GM21717 (cell line): Measurements from ENCODE around the gene MRPL23.
"Not testable (repeated sequence)": the region's sequence is repeated elsewhere in the genome, so short reads cannot be mapped to it uniquely, and the experiment has no call there.

Experiments
- ATAC-seq: cut with Tn5 transposase; IDR thresholded peaks from one replicate; pipeline ENCODE4 v1.9.1; 2021; ENCODE audit warnings: mild to moderate bottlenecking, moderate library complexity; ENCODE audit not compliant: unreplicated experiment

MRPL23 gene

DNA sequence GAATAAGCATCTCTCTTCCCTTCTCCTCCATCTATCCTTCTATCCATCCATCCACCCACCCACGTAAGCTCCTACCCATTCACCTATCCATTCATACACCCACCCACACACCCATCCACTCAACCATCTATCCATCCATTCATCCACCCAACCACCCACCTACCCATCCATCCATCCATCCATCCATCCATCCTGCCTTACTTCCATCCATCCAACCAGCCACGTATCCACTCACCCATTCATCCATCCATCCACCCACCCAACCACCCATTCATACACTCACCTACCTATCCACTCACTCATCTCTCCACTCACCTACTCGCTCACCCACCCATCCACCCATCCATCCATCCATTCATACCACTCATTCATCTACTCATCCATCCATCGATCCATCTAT lies 14.5 kb upstream of the MRPL23 start:
- ATAC-seq, result no peak

DNA sequence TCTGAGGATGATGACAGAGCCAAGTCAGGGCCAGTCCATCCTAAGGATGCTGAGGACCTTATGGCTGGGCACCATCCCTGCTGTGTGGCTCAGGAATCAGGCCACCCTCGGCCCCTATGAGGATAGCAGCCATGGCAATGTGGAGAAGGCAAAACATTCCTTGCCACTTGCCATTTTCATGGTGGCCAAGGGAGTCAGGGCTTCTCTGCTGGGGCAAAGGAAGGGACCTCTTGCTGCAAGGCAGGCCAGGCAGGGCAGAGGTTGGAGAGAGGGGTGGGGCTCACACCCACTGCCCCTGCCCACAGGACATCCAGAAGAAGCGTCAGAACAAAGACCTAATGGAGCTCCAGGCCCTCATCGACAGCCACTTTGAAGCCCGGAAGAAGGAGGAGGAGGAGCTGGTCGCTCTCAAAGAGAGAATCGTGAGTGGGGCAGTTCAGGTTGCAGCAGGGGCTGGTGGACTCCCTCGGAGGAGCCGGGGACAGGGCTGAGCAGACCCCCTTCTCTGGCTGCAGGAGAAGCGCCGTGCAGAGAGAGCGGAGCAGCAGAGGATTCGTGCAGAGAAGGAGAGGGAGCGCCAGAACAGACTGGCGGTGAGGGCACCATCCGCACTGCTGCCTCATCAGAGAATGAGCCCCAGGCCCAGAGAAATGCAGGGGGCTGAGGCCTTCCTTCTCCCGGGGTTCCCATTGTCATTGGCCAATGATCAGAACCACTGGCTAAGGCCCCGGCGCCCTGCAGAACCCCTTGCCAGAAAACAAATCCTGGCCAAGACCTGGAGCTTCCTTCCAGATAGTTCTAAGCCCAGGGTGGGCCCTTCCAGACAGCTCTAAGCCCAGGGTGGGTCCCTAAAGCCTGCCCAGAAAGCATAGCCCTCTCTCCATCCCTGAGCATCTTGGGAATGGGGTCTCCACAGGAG lies 13.5 kb upstream of the MRPL23 start:
- no peak for ATAC-seq

DNA sequence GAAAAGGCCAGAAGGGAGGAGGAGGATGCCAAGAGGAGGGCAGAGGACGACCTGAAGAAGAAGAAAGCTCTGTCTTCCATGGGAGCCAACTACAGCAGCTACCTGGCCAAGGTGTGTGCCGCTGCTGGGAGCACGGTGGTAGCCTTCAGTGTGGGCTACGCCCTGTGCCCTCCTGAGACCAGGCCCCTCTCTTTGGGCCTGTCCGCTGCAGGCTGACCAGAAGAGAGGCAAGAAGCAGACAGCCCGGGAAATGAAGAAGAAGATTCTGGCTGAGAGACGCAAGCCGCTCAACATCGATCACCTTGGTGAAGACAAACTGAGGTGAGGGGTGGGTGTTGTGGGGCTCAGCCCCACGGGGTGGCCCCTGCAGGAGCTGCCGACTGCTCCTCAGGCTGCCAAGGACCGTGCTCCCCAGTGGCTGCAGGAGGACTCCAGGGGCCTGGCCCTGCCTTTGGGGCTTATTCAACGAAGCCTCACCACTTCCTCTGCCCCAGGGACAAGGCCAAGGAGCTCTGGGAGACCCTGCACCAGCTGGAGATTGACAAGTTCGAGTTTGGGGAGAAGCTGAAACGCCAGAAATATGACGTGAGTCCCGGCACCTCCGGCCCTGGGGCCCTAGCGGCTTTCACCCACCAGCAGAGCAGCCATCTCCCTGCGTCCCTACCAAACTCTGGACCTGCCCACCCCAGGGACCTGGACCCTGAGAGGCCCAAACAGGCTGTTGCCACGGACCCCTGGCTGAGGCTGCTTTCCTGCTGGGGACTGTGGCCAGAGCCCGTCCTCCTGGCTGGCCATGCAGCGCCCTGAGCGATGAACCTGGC lies 12.6 kb upstream of the MRPL23 start:
- no peak for ATAC-seq

DNA sequence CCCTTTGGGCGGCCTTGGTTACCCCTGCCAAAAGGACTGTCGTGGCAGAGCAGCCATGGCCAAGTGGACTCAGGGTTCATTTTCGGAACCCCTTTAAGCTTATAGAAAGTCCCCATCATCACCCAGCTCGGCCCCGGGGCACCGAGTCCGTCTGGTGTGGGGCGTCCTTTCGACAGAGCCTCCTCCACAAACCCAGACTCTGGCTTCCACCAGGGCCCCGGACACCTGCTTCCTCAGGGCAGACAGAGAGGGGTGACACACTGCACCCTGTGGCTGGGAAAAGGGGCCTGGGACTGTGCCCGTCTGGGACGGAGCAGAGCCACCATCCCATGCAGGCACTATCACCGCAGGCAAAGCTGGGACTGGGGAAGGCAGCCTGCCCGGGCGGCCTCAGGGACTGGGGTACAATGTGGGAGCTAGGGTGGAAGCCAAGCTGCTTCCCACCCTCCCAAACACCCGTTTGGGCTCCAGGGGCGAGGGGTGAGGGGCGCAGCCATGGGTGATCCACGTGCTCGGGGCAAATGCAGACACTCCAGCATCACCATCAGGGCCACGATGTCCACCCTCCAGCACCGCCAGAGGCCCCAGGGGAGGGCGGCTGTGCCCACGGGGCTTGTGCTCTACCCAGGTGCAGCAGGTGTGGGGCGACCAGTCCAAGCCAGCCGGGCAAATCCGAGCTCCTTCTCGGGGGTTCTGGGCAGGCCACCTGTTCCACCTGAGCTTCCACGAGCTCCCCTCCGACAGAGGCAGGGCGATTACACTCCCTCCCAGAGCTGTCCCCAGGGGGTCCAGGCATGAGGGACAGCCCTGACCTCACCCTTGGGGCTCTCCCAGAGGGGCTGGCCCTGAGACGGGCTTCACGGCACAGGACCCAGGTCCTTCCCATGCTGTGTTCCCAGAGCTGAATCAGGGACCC lies 11.7 kb upstream of the MRPL23 start:
- no peak for ATAC-seq

DNA sequence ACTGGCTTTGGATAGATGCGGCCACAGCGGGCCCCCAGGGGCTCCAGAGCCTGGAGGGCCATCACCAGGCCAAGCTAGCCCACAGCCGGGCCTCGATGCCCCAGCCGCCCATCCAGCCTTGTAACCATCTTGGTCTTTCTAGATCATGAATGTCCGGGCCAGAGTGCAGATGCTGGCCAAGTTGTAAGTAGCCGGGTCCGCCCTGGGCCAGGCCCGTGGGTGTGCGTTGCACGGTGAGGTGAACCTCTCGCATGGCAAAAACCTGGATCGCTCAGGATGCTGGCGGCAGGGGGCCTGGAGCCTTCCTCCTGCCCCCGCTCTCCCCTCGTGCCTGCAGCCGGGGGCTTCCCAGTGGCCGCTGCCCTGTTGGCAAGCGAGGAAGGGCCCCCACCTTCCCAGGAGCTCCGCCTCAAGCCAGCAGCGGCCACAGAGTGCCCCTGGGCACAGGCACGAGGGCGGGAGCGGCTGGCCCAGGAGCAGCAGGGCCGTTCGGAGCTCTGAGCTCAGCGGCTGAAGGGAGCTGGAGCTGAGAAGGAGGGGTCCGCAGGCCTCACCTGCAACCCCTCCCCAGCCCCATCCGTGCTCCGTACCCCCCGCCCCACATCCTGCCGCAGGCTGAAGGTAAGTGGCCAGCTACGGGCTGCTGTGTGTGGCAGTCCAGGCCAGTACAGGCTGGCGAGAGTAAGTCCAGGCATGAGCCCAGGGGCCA lies 10.9 kb upstream of the MRPL23 start:
- no peak for ATAC-seq

DNA sequence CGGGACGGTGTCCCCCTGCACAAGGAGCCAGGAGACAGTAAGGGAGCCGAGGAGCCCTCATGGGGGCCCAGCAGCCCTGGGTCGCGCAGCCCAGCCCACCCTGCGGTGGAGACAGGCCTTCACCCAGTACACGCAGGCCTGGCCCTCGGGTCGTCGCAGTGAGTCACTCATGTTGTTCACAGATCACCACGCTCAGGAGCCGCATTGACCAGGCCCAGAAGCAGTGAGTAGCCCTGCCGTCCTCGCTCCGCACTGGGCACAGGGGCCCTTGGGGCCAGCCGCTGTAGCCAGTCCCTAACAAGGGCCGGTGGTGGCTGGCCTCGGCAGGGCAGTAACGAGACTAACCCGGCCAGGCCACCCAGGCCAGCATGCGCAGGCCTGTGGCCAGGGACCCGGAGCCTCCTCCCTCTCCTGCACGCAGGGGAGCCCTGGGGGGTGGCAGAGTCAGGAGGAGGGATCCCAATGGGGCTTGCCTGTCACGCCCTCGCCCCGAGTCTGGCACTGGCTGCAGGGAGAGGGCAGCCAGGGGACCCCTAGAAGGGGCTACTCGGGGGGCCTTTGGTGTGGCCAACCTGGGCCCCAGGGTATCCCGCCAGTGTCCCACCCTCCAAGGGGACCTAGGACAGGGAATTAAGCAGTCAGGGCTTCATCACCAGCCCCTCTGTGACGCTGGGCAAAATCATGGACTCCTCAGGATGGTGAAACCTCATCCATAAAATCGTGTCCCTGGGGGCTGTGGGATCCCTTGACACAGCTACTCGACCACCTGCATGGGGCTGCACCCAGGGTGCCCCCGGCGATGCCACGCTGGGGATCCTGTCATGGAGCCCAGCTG lies 10.1 kb upstream of the MRPL23 start:
- ATAC-seq, result no peak

DNA sequence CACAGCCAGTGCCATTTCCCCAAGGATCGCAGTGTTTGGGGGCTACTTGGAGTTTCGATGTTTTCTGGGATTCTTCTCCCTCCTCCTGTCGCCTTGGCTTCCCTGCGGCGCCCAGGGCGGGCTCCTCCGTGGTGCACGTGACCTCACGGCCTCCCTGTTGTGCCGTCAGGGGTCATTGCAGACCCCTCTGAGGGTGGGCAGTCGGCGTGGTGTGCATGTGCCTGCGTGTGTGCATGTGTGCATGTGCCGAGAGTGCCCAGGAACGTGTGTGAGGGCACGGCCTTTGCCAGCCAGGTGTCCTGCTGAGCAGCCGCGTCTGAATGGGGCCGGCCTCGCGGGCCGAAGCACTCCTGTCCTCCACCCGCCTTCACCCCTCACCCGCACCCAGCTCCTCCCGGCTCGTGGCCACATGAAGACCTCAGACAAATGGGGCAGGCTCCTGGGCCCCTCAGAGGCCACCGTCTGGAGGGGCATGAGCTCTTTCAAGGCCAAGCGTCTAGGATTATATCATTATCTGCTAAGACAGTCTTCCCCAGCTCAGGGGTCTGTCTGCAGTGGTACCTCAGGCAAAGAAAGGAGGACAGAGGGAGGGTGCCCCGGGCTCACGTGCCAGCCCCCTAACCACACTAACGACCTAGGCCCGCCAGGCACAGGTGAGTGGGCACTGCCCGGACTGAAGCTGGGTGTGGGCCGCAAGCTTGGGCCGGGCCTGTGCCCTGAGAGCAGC lies 9.4 kb upstream of the MRPL23 start:
- ATAC-seq, result no peak

DNA sequence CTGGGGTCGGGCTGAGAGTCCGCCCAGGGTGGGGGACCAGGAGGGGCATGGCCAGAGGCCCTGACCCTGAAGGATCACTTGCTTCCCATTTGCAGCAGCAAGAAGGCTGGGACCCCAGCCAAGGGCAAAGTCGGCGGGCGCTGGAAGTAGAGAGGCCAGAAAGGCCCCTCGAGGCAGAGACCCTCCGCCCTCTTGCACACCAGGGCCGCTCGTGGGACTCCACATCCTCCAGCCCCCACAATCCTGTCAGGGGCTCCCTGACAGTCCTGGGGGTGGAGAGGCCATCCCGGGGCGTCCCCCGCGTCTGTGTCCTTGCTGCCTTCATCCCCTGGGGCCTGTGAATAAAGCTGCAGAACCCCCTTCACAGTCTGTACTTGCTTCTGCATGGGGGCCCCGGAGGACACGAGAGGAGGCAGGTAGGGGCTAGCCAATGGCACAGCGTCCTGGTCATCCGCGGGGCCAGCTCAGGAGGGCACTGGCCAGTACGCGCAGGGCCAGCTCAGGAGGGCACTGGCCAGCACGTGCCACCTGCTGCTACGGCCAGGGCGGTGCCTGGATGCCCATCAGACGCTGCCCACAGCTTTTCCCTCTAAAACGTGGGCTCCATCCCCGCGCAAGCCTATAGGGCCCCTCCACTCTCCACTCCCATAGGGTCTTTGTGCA lies 8.7 kb upstream of the MRPL23 start:
- no peak for ATAC-seq

DNA sequence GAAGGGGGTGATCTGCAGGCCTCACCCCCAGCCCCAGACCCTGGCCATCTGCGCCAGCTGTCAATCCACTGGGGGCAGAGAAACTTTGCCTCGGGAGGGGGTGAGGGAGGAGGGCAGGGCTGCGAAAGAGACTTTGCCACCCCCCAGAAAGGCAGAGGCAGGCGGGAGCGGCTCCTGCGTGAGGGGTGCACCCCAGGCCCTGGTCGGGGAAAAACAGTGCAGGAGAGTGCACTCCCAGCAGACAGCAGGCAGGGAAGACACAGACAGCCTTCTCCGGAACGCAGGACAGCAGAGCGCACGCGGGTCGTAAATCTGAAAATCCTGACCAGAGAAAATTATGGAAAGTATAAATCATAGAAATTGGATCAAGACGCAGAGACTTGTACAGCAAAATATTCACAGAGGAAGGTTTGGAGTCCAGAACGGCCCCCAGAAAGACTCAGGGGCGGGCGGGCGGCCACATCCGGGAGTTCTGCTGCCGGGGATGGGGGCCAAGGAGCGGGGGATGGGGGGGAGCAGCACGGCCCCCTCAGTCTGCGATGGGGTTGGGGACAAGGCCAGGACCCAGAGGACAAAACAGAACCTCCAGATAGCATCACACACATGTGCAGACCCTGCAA lies 8.0 kb upstream of the MRPL23 start:
- ATAC-seq, result no peak

DNA sequence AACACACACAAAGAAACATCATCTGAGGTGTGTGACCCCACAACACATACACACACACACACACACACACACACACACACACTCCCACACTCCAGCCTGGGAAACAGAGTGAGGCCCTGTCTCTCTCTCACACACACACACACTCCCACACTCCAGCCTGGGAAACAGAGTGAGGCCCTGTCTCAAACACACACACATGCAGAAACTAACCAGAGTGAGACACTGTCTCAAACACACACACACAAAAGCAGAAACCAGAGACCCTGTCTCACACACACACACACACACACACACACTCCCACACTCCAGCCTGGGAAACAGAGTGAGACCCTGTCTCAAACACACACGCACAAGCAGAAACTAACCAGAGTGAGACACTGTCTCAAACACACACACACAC lies 7.3 kb upstream of the MRPL23 start:
- ATAC-seq, result not testable (repeated sequence)

DNA sequence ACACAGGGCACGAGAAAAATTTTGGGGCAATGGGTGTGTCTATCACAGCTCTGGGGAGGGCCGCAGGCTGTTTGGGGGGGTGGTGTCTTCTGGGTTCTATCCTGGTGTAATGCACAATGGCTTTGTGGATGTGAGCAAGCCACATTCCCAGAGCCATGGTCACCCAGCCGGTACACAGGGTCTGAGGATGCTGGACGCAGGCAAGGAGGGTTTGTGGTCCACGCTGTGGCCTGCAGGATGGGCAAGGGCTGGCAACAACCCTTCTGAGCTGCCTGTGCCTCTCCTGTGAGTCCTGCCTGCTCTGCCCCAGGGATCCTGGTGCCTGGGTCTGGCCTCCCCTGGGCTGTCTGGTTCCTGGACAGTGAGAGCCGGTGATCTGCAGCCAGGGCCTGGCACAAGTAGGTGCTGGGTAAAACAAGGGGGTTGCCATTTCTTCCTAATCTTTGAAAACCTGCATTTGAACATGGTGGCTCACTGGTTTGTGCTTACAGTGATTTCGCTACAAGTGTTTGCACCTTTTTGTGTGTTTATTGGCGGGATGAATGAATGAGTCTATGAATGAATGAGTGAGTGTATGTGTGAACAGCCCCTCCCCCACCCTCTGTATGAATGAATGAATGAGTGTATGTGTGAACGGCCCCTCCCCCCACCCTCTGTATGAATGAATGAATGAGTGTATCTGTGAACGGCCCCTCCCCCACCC lies 4.4 kb upstream of the MRPL23 start:
- ATAC-seq, result no peak

DNA sequence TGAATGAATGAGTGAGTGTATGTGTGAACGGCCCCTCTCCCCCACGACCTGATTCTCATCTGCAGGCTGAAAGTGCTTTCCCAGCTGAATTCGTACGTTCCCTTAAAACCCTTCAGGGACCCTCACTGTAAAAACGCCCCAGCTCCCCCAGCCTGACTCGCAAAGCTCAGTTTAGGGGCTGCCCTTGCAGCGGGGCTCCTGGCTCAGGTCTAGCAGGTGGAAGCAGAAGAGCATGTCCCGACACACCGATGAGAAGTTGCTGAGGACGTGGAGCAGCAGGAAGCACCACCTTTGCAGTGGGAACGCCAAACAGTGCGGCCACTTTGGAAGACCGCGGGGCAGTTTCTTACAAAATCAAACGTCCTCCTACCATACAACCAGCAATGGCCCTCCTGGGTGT lies 3.6 kb upstream of the MRPL23 start:
- ATAC-seq, result no peak

DNA sequence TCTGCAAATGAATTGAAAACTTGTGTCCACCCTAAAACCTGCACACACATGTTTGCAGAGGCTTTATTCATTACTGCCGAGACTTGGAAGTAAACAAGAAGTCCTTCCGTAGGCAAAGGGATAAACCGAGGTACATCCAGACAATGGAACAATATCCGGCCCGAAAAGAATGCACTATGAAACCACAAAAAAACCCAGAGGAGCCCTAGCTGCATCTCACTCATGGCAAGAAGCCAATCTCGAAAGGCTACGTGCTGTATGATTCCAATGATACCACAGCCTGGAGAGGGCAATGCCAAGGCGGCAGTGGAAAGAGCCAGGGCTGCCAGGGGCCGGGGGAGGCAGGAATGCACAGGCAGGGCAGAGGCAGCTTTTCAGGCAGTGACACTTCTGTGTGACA lies 3.2 kb upstream of the MRPL23 start:
- no peak for ATAC-seq

DNA sequence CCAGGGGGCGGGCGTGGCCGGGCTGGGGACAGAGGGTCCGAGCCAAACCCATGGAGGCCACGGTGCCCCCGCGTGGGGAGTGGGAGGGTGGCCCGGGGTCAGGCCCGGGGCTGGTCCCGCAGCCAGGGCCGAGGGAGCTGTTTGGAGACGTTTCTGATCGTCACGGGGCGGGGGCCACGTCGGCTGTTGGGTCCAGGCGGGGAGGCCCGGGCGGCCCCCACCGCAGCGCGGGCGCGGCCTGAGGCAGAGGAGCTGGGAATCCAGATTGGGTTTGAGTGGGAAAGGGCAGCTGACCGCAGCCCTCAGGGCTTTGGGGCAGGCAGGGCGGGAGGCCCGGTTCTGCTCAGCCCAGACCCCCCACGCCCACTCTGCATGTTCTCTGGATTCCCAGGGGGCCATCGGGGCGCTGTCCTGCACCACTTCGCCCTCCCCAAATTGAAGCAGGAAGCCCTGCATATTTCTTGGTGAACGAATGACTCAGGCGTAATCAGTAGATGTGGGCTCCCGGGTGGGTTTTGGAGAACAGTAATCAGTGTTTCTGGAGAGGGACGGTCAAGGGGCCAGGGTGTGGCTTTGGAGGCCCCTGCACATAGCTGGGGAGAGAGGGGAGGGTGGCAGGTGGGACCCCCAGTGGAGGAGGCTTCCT lies 583 bp downstream of the MRPL23 start:
- ATAC-seq, result no peak

DNA sequence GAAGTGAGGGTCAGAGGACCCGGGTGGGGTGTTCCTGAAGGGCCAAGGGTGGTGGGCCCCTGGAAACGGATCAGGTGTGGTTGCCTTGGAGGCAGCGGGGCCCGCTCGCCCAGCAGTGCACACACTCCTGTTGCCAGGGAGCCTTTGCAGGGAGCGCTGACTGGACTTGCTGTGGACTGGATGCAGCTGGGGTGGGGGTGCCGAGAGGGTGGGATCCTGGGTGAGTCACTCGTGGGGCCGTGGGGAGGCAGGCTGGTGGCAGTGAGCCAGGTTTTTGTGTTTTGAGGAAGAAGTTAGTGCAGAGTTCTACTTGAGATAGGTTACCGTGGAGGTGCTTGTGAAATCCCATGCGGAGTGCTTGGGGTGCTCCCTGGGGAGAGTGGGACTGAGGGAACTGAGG lies 1.3 kb downstream of the MRPL23 start:
- no peak for ATAC-seq

DNA sequence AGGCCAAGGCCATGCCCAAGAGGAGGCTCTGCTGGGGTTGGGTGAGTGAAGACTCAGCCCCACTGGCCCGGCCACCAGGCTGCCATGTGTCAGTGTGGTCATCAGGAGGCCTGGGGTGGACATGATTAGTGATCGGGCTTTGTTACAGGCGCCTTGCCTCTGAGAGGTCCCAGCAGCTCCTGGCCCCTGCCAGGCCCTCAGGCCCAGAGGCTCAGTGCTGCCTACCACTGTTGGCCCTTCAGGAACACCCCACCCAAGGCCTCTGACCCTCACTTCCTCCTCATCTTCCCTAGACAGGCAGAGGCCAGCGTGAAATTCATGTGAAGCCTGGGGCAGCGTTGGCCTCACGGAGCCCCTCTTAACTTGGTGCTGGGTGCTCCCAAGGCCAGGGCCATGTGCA lies 2.2 kb downstream of the MRPL23 start:
- ATAC-seq, result no peak

DNA sequence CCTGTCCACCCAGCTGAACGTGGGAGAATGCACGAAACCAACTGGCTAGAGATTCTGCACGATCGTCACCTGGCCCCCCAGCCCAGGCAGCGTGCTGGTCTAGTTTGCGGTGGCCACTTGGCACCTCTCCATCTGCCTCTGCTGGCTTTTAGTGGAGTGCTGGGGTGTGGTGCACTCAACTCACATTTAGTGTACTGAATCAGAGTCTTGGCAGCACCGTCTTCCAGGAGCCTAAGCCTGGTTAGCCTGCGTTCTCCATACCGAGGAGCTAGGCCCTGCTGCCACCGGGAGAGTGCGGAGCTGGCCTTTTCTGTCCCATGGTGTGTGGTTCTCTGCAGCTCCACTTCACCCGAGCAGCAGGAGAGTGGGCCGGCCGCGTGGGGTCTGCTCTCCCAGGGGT lies 2.8 kb downstream of the MRPL23 start:
- no peak for ATAC-seq
